SK-N-SH treated with all-trans-retinoic acid at 6 μM for 48 hours (cell line): ENCODE results near the gene FOXR1.

ENCODE experiments used
- ATAC-seq: fragments of 200-7000 bp; cut with Tn5 transposase; 3 replicates; pipeline ENCODE4 v1.9.1; 2020; ENCODE audit warnings: mild to moderate bottlenecking, moderate library complexity
- ARNTL ChIP-seq: fragments of 450-650 bp; formaldehyde crosslinking; IDR thresholded peaks from 2 replicates; pipeline ENCODE4 v1.5.0; 2020; ENCODE audit warnings: low read depth, mild to moderate bottlenecking, moderate library complexity, borderline replicate concordance
- BACH2 ChIP-seq: fragments of 250-450 bp; sonication (Bioruptor Pico); IDR thresholded peaks from 2 replicates; pipeline ENCODE4 v1.9.0; 2021; ENCODE audit warnings: mild to moderate bottlenecking, borderline replicate concordance
- CSRNP3 ChIP-seq: fragments of 250-450 bp; sonication (Bioruptor Pico); IDR thresholded peaks from 2 replicates; pipeline ENCODE4 v1.5.1; 2021; ENCODE audit warnings: mild to moderate bottlenecking, moderate library complexity
- ESRRG ChIP-seq: fragments of 250-450 bp; sonication (Bioruptor Pico); IDR thresholded peaks from 2 replicates; pipeline ENCODE4 v1.6.1; 2021; ENCODE audit warnings: mild to moderate bottlenecking
- GLIS3 ChIP-seq: fragments of 250-450 bp; sonication (Bioruptor Pico); IDR thresholded peaks from 2 replicates; pipeline ENCODE4 v1.5.0; 2020; ENCODE audit warnings: mild to moderate bottlenecking, moderate library complexity
- ISL1 ChIP-seq: fragments of 250-450 bp; sonication (Bioruptor Pico); IDR thresholded peaks from 2 replicates; pipeline ENCODE4 v2.1.2; 2022; ENCODE audit warnings: mild to moderate bottlenecking, moderate library complexity
- OSR1 ChIP-seq: fragments of 250-450 bp; sonication (Bioruptor Pico); IDR thresholded peaks from 2 replicates; pipeline ENCODE4 v1.8.0; 2022; ENCODE audit warnings: moderate library complexity, mild to moderate bottlenecking, inconsistent platforms
- PATZ1 ChIP-seq: fragments of 250-450 bp; sonication (Bioruptor Pico); IDR thresholded peaks from 2 replicates; pipeline ENCODE4 v1.8.0; 2020; ENCODE audit warnings: mild to moderate bottlenecking, moderate library complexity, borderline replicate concordance
- RARB ChIP-seq: fragments of 250-450 bp; sonication (Bioruptor Pico); IDR thresholded peaks from 2 replicates; pipeline ENCODE4 v1.8.0; 2021; ENCODE audit warnings: mild to moderate bottlenecking, moderate library complexity
- TCF4 ChIP-seq: fragments of 250-450 bp; sonication (Bioruptor Pico); IDR thresholded peaks from 2 replicates; pipeline ENCODE4 v1.8.0; 2021; ENCODE audit warnings: mild to moderate bottlenecking, moderate library complexity, borderline replicate concordance
- TOX ChIP-seq: fragments of 250-450 bp; sonication (Bioruptor Pico); IDR thresholded peaks from 2 replicates; pipeline ENCODE4 v1.8.0; 2021; ENCODE audit warnings: mild to moderate bottlenecking, moderate library complexity, borderline replicate concordance
- TSHZ2 ChIP-seq: fragments of 250-450 bp; sonication (Bioruptor Pico); IDR thresholded peaks from 2 replicates; pipeline ENCODE4 v1.5.0; 2020; ENCODE audit warnings: mild to moderate bottlenecking, moderate library complexity
- ZFP3 ChIP-seq: fragments of 250-450 bp; sonication (Bioruptor Pico); IDR thresholded peaks from 2 replicates; pipeline ENCODE4 v1.5.0; 2020; ENCODE audit warnings: mild to moderate bottlenecking, moderate library complexity
- ZFP30 ChIP-seq: fragments of 450-650 bp; formaldehyde crosslinking; IDR thresholded peaks from 2 replicates; pipeline ENCODE4 v1.5.0; 2022; ENCODE audit warnings: mild to moderate bottlenecking, moderate library complexity
- ZNF70 ChIP-seq: fragments of 450-650 bp; formaldehyde crosslinking; IDR thresholded peaks from 2 replicates; pipeline ENCODE4 v1.5.0; 2020; ENCODE audit warnings: mild to moderate bottlenecking, moderate library complexity
- ZNF8 ChIP-seq: fragments of 450-650 bp; formaldehyde crosslinking; IDR thresholded peaks from 2 replicates; pipeline ENCODE4 v1.5.0; 2020; ENCODE audit warnings: mild to moderate bottlenecking, moderate library complexity

Gene FOXR1

GRCh38 chr11:118997627-118998387, 26.2 kb downstream of the FOXR1 start, which contains the start of gene CENATAC:
Gene CENATAC, plus strand, starts transcription at chr11:118998138. Its CDS starts 60 bp downstream, at chr11:118998198.
- TF ChIP-seq RARB (CRISPR knock-in tag) (no peak), ARNTL (CRISPR knock-in tag) (no peak), BACH2 (CRISPR knock-in tag) (no peak), TCF4 (no peak), TSHZ2 (no peak), ESRRG (CRISPR knock-in tag) (no peak), ZNF8 (no peak), CSRNP3 (CRISPR knock-in tag) (no peak), PATZ1 (CRISPR knock-in tag) (no peak), ZFP30 (no peak), TOX (CRISPR knock-in tag) (no peak), OSR1 (CRISPR knock-in tag) (no peak), ISL1 (CRISPR knock-in tag) (no peak)
- peak; percentile 96 for ATAC-seq

GRCh38 chr11:118998388-118998717, 26.8 kb downstream of the FOXR1 start:
- peak; percentile 55 for ATAC-seq

More at GRCh38 chr11:118998388-118998717, 26.8 kb downstream of the FOXR1 start:
- TF ChIP-seq OSR1 (CRISPR knock-in tag) (no peak), ZFP30 (no peak), ZFP3 (CRISPR knock-in tag) (no peak), ESRRG (CRISPR knock-in tag) (no peak), GLIS3 (no peak), TSHZ2 (no peak), ZNF70 (CRISPR knock-in tag) (no peak), PATZ1 (CRISPR knock-in tag) (no peak)
